Ascending aorta (tissue), 2 donors: Measurements from ENCODE around the gene GPA33. TPM values are rescaled to one million over a fixed set of nuclear protein-coding genes. Genes with fewer than 3 reads are reported as not detected.

Experiments
- DNase-seq, 2 donors: peaks; one replicate each; pipeline ENCODE4 v3.0.0-alpha.2; 2019; ENCODE audit warnings: low spot score in 2 of 2
- H3K27ac ChIP-seq, 2 donors: fragments of 200-600 bp; sonication (generic); one replicate each; pipeline ENCODE4 v1.5.1; 2016 to 2017; ENCODE audit warnings: mild to moderate bottlenecking in 1 of 2
- H3K27me3 ChIP-seq: fragments of 200-600 bp; sonication (generic); one replicate; pipeline ENCODE4 v1.5.1; 2017
- H3K36me3 ChIP-seq, 2 donors: fragments of 200-600 bp; sonication (generic); one replicate each; pipeline ENCODE4 v1.5.1; 2016
- H3K4me1 ChIP-seq, 2 donors: fragments of 200-600 bp; sonication (generic); one replicate each; pipeline ENCODE4 v1.5.1; 2016 to 2017; ENCODE audit warnings: mild to moderate bottlenecking in 1 of 2
- H3K4me3 ChIP-seq, 2 donors: fragments of 200-600 bp; sonication (generic); one replicate each; pipeline ENCODE4 v1.5.1; 2016 to 2017; ENCODE audit warnings: mild to moderate bottlenecking in 1 of 2
- H3K9me3 ChIP-seq, 2 donors: fragments of 200-600 bp; sonication (generic); one replicate each; pipeline ENCODE4 v1.5.1; 2016
- intact Hi-C: fragments of 100-400 bp; cut with DNase I; formaldehyde crosslinking; loops from one replicate; pipeline ENCODE4 v1.15.1; 2023
- total RNA-seq: library from RNA; depleted of rRNA; stranded (reverse); fragments of >200 nt; gene quantifications from one replicate; pipeline ENCODE4 v1.1.0, GENCODE V29; 2016
- TF ChIP-seq, protein P1 (sequence below), 3 experiments: fragments of 200-600 bp in 2 of 3; fragments of 450-650 bp in 1 of 3; sonication (generic) in 2 of 3; IDR thresholded peaks; one replicate each; pipeline ENCODE4 v1.5.1; 2016 to 2019; ENCODE audit warnings: antibody characterized with exemption in 3 of 3, mild to moderate bottlenecking in 1 of 3, moderate library complexity in 1 of 3

Gene GPA33
- total RNA-seq, result not detected

- no peak within 1 kb of the TSS for H3K27ac ChIP-seq
- intact Hi-C loops, result no loop called here
Measured at GRCh38 chr1:167090314-167090942, at the start of gene GPA33. Gene GPA33 (minus strand): TSS chr1:167090377. CDS start chr1:167090287, 90 bp downstream.

DNA sequence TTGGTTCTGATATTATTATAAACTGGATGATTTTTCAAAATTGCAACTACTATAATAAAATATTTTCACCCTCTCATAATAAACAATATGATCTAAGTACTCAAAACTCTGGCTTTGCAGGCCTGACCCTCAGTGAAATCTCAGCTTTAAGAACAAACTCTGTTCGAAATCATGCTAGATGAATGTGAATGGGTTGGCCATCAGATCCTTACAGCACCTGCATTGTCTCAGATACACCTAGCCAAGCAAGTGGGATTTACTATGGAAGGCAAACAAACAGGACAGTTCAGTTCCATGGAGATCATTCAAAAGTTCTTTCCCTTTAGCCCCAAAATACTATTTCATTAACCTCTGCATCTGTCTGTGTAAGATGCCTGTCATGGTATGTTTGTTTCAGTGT, 48.5 kb upstream of the GPA33 start:
- intact Hi-C loops, result no loop called here
- DNase-seq, result no peak

More at GRCh38 chr1:167090314-167090942, at the start of gene GPA33:
- H3K27me3 ChIP-seq, result no peaks in the 10 kb centered on the region
- no peaks in the 10 kb centered on the region for H3K36me3 ChIP-seq
- TF ChIP-seq, protein P1, sequence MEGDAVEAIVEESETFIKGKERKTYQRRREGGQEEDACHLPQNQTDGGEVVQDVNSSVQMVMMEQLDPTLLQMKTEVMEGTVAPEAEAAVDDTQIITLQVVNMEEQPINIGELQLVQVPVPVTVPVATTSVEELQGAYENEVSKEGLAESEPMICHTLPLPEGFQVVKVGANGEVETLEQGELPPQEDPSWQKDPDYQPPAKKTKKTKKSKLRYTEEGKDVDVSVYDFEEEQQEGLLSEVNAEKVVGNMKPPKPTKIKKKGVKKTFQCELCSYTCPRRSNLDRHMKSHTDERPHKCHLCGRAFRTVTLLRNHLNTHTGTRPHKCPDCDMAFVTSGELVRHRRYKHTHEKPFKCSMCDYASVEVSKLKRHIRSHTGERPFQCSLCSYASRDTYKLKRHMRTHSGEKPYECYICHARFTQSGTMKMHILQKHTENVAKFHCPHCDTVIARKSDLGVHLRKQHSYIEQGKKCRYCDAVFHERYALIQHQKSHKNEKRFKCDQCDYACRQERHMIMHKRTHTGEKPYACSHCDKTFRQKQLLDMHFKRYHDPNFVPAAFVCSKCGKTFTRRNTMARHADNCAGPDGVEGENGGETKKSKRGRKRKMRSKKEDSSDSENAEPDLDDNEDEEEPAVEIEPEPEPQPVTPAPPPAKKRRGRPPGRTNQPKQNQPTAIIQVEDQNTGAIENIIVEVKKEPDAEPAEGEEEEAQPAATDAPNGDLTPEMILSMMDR (IDR thresholded peaks at IDR 0.05), result no peak
- no peak within 1 kb of the TSS for H3K4me3 ChIP-seq
- peaks cover 0 to 14% of the 10 kb centered on the region in 2 donors for H3K4me1 ChIP-seq
- DNase-seq, result no peak
- no peaks in the 10 kb centered on the region for H3K9me3 ChIP-seq

GRCh38 chr1:167137793-167138510, 47.8 kb upstream of the GPA33 start:
- Histone ChIP-seq H3K27me3 (no peaks in the 10 kb centered on the region), H3K27ac (no peak overlapping the region), H3K36me3 (no peaks in the 10 kb centered on the region), H3K9me3 (peaks cover 0 to 2% of the 10 kb centered on the region in 2 donors), H3K4me3 (no peak overlapping the region), H3K4me1 (no peaks in the 10 kb centered on the region)
- DNase-seq, result no peak
- intact Hi-C loops, result no loop called here
- TF ChIP-seq, protein P1 (IDR thresholded peaks at IDR 0.05), result no peak

More for the DNA sequence above, 48.5 kb upstream of the GPA33 start:
- no peaks in the 10 kb centered on the region for H3K36me3 ChIP-seq
- TF ChIP-seq, protein P1 (IDR thresholded peaks at IDR 0.05), result no peak
- no peak overlapping the region for H3K27ac ChIP-seq
- peaks cover 0 to 3% of the 10 kb centered on the region in 2 donors for H3K9me3 ChIP-seq
- H3K27me3 ChIP-seq, result no peaks in the 10 kb centered on the region
- H3K4me3 ChIP-seq, result no peak overlapping the region
- no peaks in the 10 kb centered on the region for H3K4me1 ChIP-seq

GRCh38 chr1:167137332-167137781, 47.2 kb upstream of the GPA33 start:
- Histone ChIP-seq H3K27me3 (no peaks in the 10 kb centered on the region), H3K9me3 (no peaks in the 10 kb centered on the region), H3K27ac (no peak overlapping the region), H3K4me1 (no peaks in the 10 kb centered on the region), H3K4me3 (no peak overlapping the region), H3K36me3 (no peaks in the 10 kb centered on the region)
- TF ChIP-seq, protein P1 (IDR thresholded peaks at IDR 0.05), result no peak
- no peak for DNase-seq
- intact Hi-C loops, result no loop called here

DNA sequence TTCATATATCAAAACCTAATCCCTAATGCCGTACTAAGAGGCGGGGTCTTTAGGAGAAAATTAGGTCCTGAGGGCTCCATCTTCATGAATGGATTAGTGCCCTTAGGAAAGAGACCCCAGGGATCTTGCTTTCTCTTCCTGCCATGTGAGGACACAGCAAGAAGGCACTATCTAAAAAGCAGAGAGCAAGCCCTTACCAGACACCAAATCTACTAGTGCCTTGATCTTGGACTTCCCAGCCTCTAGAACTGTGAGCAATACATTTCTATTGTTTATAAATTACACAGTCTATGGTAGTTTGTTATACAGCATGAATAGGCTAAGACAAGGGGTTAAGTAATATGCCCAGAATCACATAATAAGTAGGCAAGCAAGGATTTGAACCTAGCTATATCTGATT, 46.6 kb upstream of the GPA33 start:
- TF ChIP-seq, protein P1 (IDR thresholded peaks at IDR 0.05), result no peak
- intact Hi-C loops, result no loop called here
- H3K4me3 ChIP-seq, result no peak overlapping the region
- H3K9me3 ChIP-seq, result no peaks in the 10 kb centered on the region
- no peak overlapping the region for H3K27ac ChIP-seq
- no peak for DNase-seq
- no peaks in the 10 kb centered on the region for H3K36me3 ChIP-seq
- H3K4me1 ChIP-seq, result no peaks in the 10 kb centered on the region
- H3K27me3 ChIP-seq, result no peaks in the 10 kb centered on the region
